Activated naive CD8-positive, alpha-beta T cell treated with anti-CD3 and anti-CD28 coated beads, Interleukin-2, amount 50 U/mL, for 24 hours (primary cell): ENCODE results near the gene CLCA4.

Experiments used
- ATAC-seq: fragments of 150-1000 bp; cut with Tn5 transposase; one replicate; pipeline ENCODE4 v1.10.0; 2021
- DNase-seq: peaks from one replicate; pipeline ENCODE4 v3.0.0; 2021
- H3K27ac Mint-ChIP-seq: one replicate; pipeline ENCODE4 v1.8.0; 2021; ENCODE audit warnings: mild to moderate bottlenecking, mixed read lengths
- H3K27me3 Mint-ChIP-seq: one replicate; pipeline ENCODE4 v1.8.0; 2021; ENCODE audit warnings: mixed read lengths
- H3K36me3 Mint-ChIP-seq: one replicate; pipeline ENCODE4 v1.8.0; 2021; ENCODE audit warnings: low read depth, mixed read lengths
- H3K4me1 Mint-ChIP-seq: one replicate; pipeline ENCODE4 v1.8.0; 2021; ENCODE audit warnings: mixed read lengths
- H3K4me3 Mint-ChIP-seq: one replicate; pipeline ENCODE4 v1.8.0; 2021; ENCODE audit warnings: mild to moderate bottlenecking, moderate library complexity, mixed read lengths
- H3K9me3 Mint-ChIP-seq: one replicate; pipeline ENCODE4 v1.8.0; 2021; ENCODE audit warnings: mixed read lengths

The CLCA4 gene

DNA sequence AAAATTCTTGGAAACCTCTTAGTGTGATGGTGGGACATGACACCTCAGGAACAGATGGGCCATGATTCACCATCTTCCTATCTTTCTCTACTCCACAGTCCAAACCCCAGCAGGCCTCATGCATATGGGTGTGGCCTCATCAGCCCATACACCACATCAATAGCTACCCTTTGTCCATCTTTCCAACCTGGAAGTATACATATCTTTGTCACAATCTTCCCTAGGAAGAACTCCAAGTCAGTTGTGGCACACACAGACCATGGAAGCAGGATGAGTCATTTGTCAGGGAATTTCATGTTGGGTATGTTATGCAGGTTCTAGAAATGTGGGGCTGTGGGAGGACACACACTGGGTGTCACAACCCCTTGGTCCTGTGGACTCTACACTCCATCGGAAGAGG is 30.5 kb upstream of the CLCA4 start:
- Mint-ChIP-seq H3K4me1 (no peaks in the 10 kb centered on the region), H3K27ac (no peak overlapping the region), H3K9me3 (no peaks in the 10 kb centered on the region), H3K4me3 (no peak overlapping the region), H3K27me3 (no peaks in the 10 kb centered on the region), H3K36me3 (no peaks in the 10 kb centered on the region)
- DNase-seq (no peak), ATAC-seq (no peak)

DNA sequence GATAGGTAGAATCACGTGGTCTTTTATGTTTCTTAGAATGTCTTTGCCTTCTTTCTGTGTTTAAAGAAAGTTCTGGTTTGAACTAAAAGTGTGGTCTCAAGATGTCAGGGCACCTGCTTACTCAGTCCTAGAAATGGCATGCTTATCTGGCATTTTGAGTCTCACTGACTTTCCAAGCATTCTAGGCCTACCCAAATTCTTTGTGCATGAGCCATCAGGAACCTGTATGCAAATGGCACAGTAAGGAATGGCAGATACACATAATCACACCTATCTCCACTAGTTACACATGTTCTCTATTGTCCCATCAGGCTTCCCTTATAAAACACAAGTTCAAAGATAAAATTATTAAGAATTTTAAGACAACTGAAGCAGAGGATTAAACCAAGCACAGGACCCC is 29.5 kb upstream of the CLCA4 start:
- Mint-ChIP-seq H3K27me3 (no peaks in the 10 kb centered on the region), H3K9me3 (no peaks in the 10 kb centered on the region), H3K27ac (no peak overlapping the region), H3K4me3 (no peak overlapping the region), H3K4me1 (no peaks in the 10 kb centered on the region), H3K36me3 (no peaks in the 10 kb centered on the region)
- no peak for ATAC-seq
- no peak for DNase-seq

DNA sequence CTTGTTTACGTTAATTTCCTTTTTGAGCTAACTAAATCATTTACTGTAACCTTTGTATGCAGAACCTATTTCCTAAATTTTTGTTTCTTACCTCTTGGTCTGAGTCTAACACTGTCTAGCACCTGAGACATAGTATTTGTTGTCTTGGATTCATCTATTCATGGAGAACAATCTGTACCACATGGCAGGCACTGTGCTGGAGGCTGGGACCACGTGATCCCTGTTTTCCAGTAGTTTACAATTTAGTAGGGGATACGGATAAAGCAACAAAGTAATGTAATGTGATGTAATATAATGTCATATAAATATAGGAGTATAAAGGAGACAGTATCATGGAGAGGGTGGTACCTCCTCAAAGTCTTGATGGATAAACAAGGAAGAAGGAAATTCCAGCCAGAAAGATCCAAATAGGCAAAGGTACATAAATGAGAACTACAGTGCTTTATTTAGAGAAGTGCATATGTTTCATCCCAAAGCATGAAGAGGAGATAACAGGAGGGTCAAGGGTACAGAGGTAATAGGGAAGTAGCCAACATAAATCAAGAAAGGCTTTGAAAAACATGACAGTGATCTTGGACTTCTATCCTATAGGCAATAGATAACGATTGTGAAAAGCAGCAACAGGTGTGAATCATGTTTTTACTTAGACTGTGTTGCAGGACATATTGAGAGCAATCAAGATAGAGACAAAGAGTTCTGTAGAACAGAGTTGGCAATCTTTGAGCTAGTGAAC is 25.9 kb upstream of the CLCA4 start:
- no peaks in the 10 kb centered on the region for H3K4me1 Mint-ChIP-seq
- no peak overlapping the region for H3K4me3 Mint-ChIP-seq
- DNase-seq (no peak), ATAC-seq (no peak)
- no peak overlapping the region for H3K27ac Mint-ChIP-seq
- no peaks in the 10 kb centered on the region for H3K9me3 Mint-ChIP-seq
- no peaks in the 10 kb centered on the region for H3K27me3 Mint-ChIP-seq
- H3K36me3 Mint-ChIP-seq = no peaks in the 10 kb centered on the region

DNA sequence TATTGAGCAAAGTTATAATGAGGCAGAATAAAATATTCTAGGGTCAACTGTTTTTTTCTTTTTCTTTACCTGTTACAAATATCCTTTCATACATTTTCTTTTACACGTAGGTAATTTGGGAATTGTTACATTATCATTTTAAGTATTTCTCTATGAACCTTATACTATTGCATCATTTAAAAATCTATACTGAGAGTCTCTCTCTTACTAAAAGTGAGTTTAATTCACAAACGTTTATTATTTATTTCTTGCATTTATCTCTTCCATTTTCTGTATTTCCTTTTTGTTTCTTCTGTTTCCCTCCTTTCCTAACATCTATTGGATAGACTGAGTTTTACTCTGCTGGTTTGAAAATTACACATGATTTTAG is 25.4 kb upstream of the CLCA4 start:
- DNase-seq (no peak), ATAC-seq (no peak)
- Mint-ChIP-seq H3K27me3 (no peaks in the 10 kb centered on the region), H3K9me3 (no peaks in the 10 kb centered on the region), H3K27ac (no peak overlapping the region), H3K4me3 (no peak overlapping the region), H3K4me1 (no peaks in the 10 kb centered on the region), H3K36me3 (no peaks in the 10 kb centered on the region)

DNA sequence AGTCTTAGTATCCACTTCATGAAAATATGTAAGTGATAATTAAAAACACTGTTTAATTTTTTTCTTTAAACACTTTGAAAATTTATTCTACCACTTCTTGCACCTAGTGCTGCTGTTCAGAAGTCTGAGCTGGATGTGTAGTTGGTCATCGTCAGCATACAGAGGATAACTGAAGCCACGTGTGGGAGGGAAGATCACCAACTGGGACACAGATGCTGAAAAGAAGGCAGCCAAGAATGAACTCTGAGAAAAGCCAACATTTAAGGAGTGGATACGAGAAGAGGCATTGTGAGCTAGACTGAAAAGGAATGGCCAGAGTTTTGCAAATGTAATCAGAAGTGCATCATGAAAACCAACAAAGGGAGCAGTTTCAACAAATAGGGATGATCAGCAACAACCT is 24.6 kb upstream of the CLCA4 start:
- ATAC-seq (no peak), DNase-seq (no peak)
- H3K36me3 Mint-ChIP-seq = no peaks in the 10 kb centered on the region
- H3K27me3 Mint-ChIP-seq = no peaks in the 10 kb centered on the region
- H3K4me3 Mint-ChIP-seq = no peak overlapping the region
- no peak overlapping the region for H3K27ac Mint-ChIP-seq
- no peaks in the 10 kb centered on the region for H3K9me3 Mint-ChIP-seq
- no peaks in the 10 kb centered on the region for H3K4me1 Mint-ChIP-seq

DNA sequence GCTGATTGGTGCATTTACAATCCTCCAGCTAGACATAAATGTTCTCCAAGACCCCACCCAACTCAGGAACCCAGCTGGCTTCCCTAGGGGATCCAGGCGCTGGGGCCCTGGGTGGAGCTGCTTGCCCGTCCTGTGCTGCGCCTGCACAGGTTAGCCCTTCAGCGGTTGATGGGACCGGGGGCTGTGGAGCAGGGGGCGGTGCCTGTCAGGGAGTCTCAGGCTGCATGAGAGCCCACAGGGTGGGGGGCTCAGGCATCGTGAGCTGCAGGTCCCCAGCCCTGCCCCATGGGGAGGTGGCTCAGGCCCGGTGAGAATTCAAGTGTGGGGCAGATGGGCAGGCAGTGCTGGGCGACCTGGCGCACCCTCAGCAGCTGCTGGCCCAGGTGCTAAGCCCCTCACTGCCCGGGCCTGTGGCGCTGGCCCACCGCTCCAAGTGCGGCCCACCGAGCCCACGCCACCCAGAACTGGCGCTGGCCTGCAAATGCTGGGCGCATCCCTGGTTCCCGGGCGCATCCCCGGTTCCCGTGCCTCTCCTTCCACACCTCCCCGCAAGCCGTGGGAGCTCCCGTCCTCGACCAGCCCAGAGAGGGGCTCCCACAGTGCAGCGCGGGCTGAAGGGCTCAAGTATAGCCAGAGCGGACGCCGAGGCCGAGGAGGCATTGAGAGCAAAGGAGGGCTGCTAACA is 23.1 kb upstream of the CLCA4 start:
- Mint-ChIP-seq H3K9me3 (no peaks in the 10 kb centered on the region), H3K36me3 (no peaks in the 10 kb centered on the region), H3K4me3 (no peak overlapping the region), H3K27ac (no peak overlapping the region), H3K4me1 (no peaks in the 10 kb centered on the region), H3K27me3 (no peaks in the 10 kb centered on the region)
- ATAC-seq (no peak), DNase-seq (no peak)

DNA sequence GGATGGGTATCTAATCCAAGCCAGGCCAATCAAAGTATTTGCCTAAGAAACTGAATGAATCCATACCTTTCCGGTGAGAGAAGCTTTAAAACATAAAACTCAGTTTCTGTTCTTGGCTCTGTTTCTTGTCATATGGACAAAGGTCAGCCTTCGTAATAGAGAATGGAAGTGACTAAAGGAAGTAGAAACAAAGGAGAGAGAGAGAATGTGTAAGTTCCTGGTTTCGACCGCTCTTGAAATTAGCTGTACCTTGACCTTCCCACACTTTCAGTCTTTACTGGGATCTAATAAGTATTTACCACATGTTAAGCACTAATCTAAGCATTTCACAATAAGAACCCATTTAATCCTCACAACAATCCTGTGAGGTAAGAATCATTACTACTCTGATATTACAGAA is 19.6 kb upstream of the CLCA4 start:
- ATAC-seq = no peak
- Mint-ChIP-seq H3K36me3 (no peaks in the 10 kb centered on the region), H3K9me3 (no peaks in the 10 kb centered on the region), H3K27me3 (peaks cover 2% of the 10 kb centered on the region), H3K4me3 (no peak overlapping the region), H3K27ac (no peak overlapping the region), H3K4me1 (no peaks in the 10 kb centered on the region)
- no peak for DNase-seq

DNA sequence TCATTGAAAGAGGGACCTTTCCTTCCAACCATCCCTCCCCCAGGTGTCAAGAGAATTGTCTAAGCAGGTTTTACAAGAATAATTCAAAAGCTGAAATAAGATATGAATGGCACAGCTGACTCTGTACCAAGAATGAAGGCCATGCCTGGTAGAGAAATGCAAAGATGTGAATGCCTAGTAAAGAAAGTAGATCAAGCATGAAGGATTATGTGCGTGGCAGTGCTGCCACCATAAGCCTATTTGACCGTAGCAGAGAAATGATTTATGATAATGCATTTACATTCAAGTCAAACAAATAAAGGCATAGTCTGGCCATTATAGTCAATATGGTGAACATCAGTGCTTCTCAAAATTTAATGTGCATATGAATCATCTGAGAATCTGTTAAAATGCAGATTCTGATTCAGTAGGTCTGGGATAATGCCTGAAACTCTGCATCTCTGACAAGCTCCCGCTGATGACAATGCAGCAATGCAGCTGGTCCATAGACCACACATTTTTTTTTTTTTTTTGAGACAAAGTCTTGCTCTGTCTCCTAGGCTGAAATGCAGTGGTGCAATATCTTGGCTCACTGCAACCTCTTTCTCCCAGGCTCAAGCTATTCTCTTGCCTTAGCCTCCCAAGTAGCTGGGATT is 16.6 kb upstream of the CLCA4 start:
- Mint-ChIP-seq H3K27me3 (peaks cover 11% of the 10 kb centered on the region), H3K4me3 (no peak overlapping the region), H3K9me3 (no peaks in the 10 kb centered on the region), H3K27ac (no peak overlapping the region), H3K36me3 (no peaks in the 10 kb centered on the region), H3K4me1 (no peaks in the 10 kb centered on the region)
- no peak for DNase-seq
- ATAC-seq = no peak

DNA sequence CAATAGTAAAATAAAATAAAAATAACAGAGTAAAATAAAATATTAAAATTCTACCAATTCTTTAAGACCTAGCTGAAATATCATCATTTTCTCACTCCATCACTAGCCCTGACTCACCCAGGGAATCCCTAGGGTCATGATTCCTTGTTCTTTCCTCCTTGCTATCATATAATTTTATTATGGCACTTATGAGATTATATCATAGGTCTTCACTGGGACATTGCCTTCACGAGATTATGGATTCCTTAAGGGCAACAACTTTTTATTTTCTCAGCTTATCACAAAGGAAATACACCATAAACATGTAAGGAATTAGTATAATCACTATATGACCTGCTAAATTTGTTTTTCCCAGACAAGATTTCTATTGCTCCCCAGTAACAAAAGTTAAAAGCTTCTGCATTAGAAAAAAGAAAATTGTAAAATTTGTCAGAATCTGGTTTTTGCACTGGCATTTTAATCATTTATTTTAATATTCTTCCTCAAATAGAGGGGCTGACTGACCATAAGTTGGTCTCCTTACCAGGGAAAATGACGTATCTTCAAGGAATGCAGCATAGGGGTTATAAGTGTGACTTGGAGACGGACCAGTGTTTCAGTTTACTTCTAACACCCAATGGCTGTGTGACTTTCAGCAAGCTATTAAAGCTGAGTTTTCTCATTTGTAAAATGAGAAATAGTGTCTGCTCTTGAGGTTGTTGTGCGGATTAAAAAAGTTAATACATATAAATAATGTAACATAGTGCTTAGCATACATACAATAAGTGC is 8.8 kb upstream of the CLCA4 start:
- no peaks in the 10 kb centered on the region for H3K4me1 Mint-ChIP-seq
- ATAC-seq (no peak), DNase-seq (no peak)
- no peak overlapping the region for H3K4me3 Mint-ChIP-seq
- H3K27me3 Mint-ChIP-seq = peaks cover 24% of the 10 kb centered on the region
- no peak overlapping the region for H3K27ac Mint-ChIP-seq
- no peaks in the 10 kb centered on the region for H3K36me3 Mint-ChIP-seq
- no peaks in the 10 kb centered on the region for H3K9me3 Mint-ChIP-seq

DNA sequence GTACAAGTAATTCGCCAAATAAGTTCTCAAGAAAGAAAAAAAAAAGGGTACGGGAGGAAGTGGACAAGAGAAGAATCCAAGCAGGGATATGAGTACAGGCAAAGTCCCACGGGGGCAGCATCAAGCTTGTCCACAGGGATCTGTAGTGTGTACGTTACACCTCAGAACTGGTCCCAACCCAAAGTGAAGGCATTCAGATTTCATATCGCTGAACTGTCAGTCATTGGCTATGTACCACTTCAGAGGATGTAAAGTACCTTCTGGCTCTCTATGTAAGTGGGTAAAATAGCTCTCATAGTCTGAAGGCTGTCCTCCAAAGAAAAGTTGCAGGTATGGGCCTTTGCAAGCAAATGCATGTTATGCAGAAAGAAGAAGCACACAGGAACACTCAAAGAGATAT is 8.1 kb upstream of the CLCA4 start:
- DNase-seq (no peak), ATAC-seq (no peak)
- H3K9me3 Mint-ChIP-seq = no peaks in the 10 kb centered on the region
- H3K27ac Mint-ChIP-seq = no peak overlapping the region
- H3K4me3 Mint-ChIP-seq = no peak overlapping the region
- peaks cover 26% of the 10 kb centered on the region for H3K27me3 Mint-ChIP-seq
- H3K36me3 Mint-ChIP-seq = no peaks in the 10 kb centered on the region
- no peaks in the 10 kb centered on the region for H3K4me1 Mint-ChIP-seq

DNA sequence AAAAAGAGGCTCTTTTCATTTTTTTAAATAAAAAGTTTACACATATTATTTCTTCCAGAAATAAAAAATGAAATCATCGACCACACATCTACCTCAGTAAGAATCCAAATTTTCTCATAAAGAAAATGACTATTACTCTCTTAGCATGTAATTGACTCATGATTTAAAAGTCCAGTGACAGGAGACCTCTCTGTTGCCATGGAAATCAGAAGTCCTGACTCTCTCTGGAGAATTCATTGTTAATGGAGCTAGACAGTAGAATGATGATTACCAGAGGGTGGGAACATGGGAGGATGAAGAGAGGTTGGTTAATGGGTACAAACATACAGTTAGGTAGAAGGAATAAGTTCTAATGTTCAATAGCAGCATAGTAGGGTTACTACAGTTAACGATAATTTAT is 5.0 kb upstream of the CLCA4 start:
- no peaks in the 10 kb centered on the region for H3K36me3 Mint-ChIP-seq
- no peak for DNase-seq
- no peak for ATAC-seq
- H3K9me3 Mint-ChIP-seq = no peaks in the 10 kb centered on the region
- no peaks in the 10 kb centered on the region for H3K4me1 Mint-ChIP-seq
- H3K27ac Mint-ChIP-seq = no peak overlapping the region
- peaks cover 23% of the 10 kb centered on the region for H3K27me3 Mint-ChIP-seq
- no peak overlapping the region for H3K4me3 Mint-ChIP-seq

DNA sequence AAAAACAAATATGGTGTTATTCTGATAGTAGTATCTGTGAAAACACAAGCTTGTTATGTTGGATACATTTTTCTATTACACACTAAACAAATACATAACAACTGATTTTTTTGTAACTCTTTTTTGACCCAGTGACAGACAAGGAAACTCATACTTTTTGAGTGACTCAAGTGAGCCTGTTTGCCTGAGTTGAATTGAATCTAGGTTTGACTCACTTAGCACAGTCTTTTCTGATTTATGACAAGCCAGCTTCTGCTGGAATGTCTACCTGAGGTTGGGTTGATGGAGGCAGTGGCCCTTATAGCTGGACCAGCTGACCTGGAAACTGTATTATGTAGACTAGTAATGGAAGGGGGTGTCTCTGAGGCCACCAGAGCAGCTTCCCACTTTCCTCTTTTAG is 4.2 kb upstream of the CLCA4 start:
- Mint-ChIP-seq H3K9me3 (no peaks in the 10 kb centered on the region), H3K4me1 (no peaks in the 10 kb centered on the region), H3K27me3 (peaks cover 23% of the 10 kb centered on the region), H3K36me3 (no peaks in the 10 kb centered on the region), H3K27ac (no peak overlapping the region), H3K4me3 (no peak overlapping the region)
- DNase-seq (no peak), ATAC-seq (no peak)

DNA sequence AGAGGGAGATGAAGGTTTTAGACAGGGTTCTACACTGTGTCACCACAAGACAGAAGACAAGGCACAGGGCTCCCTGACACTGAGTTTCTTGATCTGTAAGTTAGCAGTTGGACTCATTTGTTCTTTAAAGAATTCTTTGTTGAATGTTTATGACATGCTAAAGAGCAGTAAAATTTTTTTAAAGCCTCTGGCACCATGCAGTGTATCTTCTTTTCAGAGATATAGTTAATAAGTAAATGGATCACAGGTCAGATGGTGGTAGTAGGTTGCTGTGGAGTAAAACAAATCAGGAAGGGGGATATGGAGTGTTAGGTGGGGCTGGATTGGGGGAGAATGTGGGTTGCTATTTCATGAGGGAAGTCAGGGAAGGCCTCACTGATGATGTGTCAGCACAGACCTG is 2.0 kb downstream of the CLCA4 start:
- Mint-ChIP-seq H3K4me3 (no peak overlapping the region), H3K36me3 (no peaks in the 10 kb centered on the region), H3K27me3 (peaks cover 12% of the 10 kb centered on the region), H3K27ac (no peak overlapping the region), H3K9me3 (no peaks in the 10 kb centered on the region), H3K4me1 (no peaks in the 10 kb centered on the region)
- DNase-seq (no peak), ATAC-seq (no peak)

DNA sequence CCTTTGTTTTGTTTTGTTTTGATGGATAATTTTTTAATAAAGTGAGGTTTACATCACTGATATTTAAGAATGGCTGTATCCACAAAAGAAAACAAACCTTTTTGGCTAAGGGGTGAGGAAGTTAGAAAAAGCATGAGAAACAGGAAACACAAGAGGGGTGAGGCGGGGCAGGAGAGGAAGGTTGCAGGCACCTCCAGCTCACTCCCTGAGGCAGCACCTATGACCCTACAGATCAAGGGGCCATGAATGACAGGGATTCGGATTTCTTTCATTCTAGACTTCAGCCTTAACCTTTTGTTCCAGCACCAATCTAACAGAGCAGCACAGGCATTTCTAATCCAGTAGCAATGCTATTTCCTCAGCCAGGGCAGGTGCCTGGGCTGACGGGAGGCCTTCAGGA is 4.4 kb downstream of the CLCA4 start:
- H3K9me3 Mint-ChIP-seq = no peaks in the 10 kb centered on the region
- H3K36me3 Mint-ChIP-seq = no peaks in the 10 kb centered on the region
- no peak overlapping the region for H3K27ac Mint-ChIP-seq

DNA sequence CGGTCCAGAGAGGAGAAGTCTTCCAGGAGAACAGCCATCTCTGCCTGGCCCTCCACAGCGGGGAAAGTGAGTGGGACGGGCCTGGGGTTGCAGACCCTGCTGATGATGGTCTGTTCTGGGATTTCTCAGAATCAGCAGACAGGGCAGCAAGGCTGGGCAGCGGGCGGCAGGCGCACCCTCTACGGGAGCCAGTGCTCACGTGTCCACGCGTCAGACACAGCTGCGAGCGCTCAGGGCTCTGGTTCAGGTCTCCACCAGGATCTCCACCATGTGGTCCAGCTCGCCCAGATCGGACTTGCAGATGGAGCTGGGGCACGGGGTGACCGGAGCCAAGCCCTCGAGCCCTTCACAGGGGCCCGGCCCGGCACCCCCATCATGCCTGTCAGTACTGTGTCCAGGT is 5.5 kb downstream of the CLCA4 start:
- no peak overlapping the region for H3K27ac Mint-ChIP-seq
- H3K4me3 Mint-ChIP-seq = no peak overlapping the region
- no peaks in the 10 kb centered on the region for H3K36me3 Mint-ChIP-seq
- ATAC-seq = no peak
- H3K4me1 Mint-ChIP-seq = no peaks in the 10 kb centered on the region
- peaks cover 2% of the 10 kb centered on the region for H3K27me3 Mint-ChIP-seq
- DNase-seq = no peak
- H3K9me3 Mint-ChIP-seq = peaks cover 3% of the 10 kb centered on the region

More for the DNA sequence above, 4.4 kb downstream of the CLCA4 start:
- ATAC-seq (no peak), DNase-seq (no peak)
- Mint-ChIP-seq H3K4me1 (no peaks in the 10 kb centered on the region), H3K27me3 (no peaks in the 10 kb centered on the region), H3K4me3 (no peak overlapping the region)
